ENCODE measurements around the gene NEK11. TPM values are rescaled to one million over a fixed set of nuclear protein-coding genes. Genes with fewer than 3 reads are reported as not detected.

Gene NEK11
- total RNA-seq, 3 donors from 2014 or later, result 3.9 to 9.4 (median 5.8) TPM

DNA sequence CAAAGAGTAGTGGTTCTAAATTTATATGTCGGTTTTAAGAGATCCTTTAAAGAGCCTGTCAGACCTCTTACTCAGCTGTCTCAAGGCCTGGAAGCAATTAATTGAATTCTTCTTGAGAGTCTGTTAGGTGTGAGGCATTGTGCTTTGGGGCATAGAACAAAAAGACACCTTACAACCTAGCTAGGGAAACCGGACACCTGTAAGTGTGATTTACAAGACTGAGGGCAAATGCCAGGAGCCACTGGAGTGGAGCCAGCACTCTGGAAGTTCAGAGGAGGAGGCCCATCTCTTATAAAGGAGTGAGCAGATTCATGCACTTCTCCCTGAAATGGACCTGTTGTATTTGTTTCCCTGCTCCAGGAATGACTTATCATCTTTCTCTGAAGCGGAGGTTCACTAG is 257.2 kb downstream of the NEK11 start:
- ATAC-seq, result no peak
- Histone ChIP-seq H3K4me1 (ENCODE audit: low read depth) (no peaks in the 10 kb centered on the region), H3K36me3 (ENCODE audit: low read depth) (no peaks in the 10 kb centered on the region), H3K4me3 (no peak overlapping the region), H3K9me3 (no peaks in the 10 kb centered on the region)
- intact Hi-C loops (cut with DNase I, micrococcal nuclease), result no loop called here
- TF ChIP-seq, protein P1, sequence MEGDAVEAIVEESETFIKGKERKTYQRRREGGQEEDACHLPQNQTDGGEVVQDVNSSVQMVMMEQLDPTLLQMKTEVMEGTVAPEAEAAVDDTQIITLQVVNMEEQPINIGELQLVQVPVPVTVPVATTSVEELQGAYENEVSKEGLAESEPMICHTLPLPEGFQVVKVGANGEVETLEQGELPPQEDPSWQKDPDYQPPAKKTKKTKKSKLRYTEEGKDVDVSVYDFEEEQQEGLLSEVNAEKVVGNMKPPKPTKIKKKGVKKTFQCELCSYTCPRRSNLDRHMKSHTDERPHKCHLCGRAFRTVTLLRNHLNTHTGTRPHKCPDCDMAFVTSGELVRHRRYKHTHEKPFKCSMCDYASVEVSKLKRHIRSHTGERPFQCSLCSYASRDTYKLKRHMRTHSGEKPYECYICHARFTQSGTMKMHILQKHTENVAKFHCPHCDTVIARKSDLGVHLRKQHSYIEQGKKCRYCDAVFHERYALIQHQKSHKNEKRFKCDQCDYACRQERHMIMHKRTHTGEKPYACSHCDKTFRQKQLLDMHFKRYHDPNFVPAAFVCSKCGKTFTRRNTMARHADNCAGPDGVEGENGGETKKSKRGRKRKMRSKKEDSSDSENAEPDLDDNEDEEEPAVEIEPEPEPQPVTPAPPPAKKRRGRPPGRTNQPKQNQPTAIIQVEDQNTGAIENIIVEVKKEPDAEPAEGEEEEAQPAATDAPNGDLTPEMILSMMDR (IDR thresholded peaks at IDR 0.05), result no peak
- DNase-seq, result no peak

DNA sequence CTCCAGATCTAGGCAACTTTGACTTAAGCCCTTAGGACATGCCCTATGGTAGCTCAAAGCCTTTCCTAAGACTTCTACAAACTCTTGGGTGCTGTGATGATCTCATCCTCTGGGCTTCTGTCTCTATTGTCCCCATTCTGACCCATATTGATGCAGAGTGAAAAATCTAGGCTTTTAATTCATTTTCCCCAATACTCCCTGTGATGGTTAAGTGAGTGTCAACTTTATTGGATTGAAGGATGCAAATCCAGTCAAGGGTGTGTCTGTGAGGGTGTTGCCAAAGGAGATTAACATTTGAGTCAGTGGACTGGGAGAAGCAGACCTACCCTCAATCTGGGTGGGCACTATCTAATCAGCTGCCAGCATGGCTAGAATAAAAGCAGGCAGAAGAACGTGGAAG is 257.6 kb downstream of the NEK11 start:
- H3K4me3 ChIP-seq, result no peak overlapping the region

DNA sequence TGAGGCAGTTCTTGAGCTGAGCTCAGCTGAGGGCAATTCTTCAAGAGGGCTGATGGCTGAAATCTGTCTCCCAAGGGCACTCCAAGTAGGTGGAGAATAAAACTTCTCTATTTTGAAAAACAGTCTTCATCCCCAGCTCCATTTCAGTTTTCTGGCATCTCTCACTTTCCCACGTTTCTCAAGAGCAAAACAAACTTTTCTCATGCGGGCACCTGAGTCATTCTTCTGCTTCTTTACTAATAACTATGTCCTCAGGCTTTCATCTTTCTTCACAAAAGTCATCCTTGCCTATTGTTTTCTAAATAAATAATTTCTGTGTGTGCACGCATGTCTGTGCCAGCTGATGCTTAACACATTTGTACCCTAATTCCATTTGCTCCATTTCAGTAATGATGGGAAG is 258.8 kb downstream of the NEK11 start:
- DNase-seq (no peak), ATAC-seq (no peak)
- TF ChIP-seq, protein P1 (IDR thresholded peaks at IDR 0.05), result no peak
- Histone ChIP-seq H3K4me1 (ENCODE audit: low read depth) (no peaks in the 10 kb centered on the region), H3K36me3 (ENCODE audit: low read depth) (no peaks in the 10 kb centered on the region), H3K9me3 (no peaks in the 10 kb centered on the region), H3K4me3 (no peak overlapping the region)
- intact Hi-C loops (cut with DNase I, micrococcal nuclease), result no loop called here

More for the DNA sequence above, 257.6 kb downstream of the NEK11 start:
- TF ChIP-seq, protein P1 (IDR thresholded peaks at IDR 0.05), result no peak
- ATAC-seq (no peak), DNase-seq (no peak)
- Histone ChIP-seq H3K36me3 (ENCODE audit: low read depth) (no peaks in the 10 kb centered on the region), H3K4me1 (ENCODE audit: low read depth) (no peaks in the 10 kb centered on the region), H3K9me3 (no peaks in the 10 kb centered on the region)
- intact Hi-C loops (cut with DNase I, micrococcal nuclease), result no loop called here

DNA sequence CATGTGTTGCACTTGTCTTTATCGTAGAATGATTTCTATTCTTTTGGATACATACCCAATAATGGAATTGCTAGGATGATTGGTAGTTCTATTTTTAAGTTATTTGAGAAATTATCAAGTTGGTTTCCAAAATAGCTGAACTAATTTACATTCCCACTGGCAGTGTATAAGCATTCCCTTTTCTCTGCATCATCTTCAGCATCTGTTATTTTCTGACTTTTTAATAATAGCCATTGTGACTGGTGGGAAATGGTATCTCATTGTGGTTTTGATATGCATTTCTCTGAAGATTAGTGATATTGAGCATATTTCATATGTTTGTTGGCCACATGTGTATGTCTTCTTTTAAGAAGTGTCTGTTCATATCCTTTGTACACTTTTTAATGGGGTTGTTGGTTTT is 273.2 kb downstream of the NEK11 start:
- Histone ChIP-seq H3K4me1 (ENCODE audit: low read depth) (no peaks in the 10 kb centered on the region), H3K36me3 (ENCODE audit: low read depth) (no peaks in the 10 kb centered on the region), H3K9me3 (no peaks in the 10 kb centered on the region), H3K4me3 (no peak overlapping the region)
- DNase-seq (no peak), ATAC-seq (no peak)
- intact Hi-C loops (cut with DNase I, micrococcal nuclease), result no loop called here
- TF ChIP-seq, protein P1 (IDR thresholded peaks at IDR 0.05), result no peak

DNA sequence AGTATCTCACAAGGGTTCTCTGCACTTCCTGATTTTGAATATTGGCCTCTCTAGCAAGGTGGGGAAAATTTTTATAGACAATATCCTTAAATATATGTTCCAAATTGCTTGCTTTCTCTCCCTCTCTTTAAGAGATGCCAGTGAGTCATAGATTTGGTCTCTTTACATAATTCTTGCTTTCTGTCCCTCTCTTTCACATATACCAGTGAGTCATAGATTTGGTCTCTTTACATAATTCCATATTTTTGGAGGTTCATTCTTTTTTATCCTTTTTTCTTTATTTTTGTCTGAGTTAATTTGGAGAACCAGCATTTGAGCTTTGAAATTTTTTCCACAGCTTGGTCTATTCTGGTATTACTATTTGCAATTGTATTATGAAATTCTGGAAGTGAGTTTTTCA is 277.2 kb downstream of the NEK11 start:
- TF ChIP-seq, protein P1 (IDR thresholded peaks at IDR 0.05), result no peak
- intact Hi-C loops (cut with DNase I, micrococcal nuclease), result no loop called here
- no peaks in the 10 kb centered on the region for H3K4me1 ChIP-seq (ENCODE audit: low read depth)
- no peak overlapping the region for H3K4me3 ChIP-seq
- ATAC-seq (no peak), DNase-seq (no peak)
- H3K9me3 ChIP-seq, result no peaks in the 10 kb centered on the region
- H3K36me3 ChIP-seq (ENCODE audit: low read depth), result no peaks in the 10 kb centered on the region

DNA sequence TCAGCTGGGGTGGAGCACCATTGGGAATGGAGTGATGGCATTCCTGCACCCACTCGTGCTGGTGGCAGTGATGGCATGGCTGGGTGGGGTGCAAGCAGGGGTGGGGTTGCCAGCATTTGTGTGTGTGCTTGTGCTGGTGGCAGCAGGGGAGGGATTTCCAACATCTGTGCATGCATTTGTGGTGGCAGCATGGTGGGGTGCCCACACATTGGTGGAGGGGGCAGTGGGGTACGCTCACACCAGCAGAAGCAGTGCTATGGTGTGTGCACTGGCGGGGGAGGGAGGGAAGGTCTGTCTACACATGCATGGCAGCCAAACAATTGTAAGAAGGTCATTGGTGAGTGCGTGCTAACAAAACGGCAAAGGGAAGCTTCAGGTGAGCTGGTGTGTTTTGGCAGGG is 278.2 kb downstream of the NEK11 start:
- Histone ChIP-seq H3K4me1 (ENCODE audit: low read depth) (no peaks in the 10 kb centered on the region), H3K36me3 (ENCODE audit: low read depth) (no peaks in the 10 kb centered on the region), H3K4me3 (no peak overlapping the region), H3K9me3 (no peaks in the 10 kb centered on the region)
- intact Hi-C loops (cut with DNase I, micrococcal nuclease), result no loop called here
- ATAC-seq (no peak), DNase-seq (no peak)
- TF ChIP-seq, protein P1 (IDR thresholded peaks at IDR 0.05), result no peak

All from mucosa of descending colon (tissue), 3 donors.